PFSK-1 (cell line): ENCODE results near the gene MEF2D.

Source experiments
- FOXP2 ChIP-seq: optimal IDR thresholded peaks from 2 replicates; pipeline ENCODE3; 2011; ENCODE audit warnings: borderline replicate concordance, control low read depth, inconsistent platforms; ENCODE audit not compliant: insufficient read depth; ENCODE audit errors: extremely low read length, extremely low read depth
- POLR2AphosphoS5 ChIP-seq: IDR thresholded peaks from 2 replicates; pipeline ENCODE4 v1.6.1; 2012; ENCODE audit warnings: low read depth, mild to moderate bottlenecking, control low read depth, low read length, moderate library complexity
- SIN3A ChIP-seq: IDR thresholded peaks from 2 replicates; pipeline ENCODE4 v1.6.1; 2012; ENCODE audit warnings: mild to moderate bottlenecking, low read length, moderate library complexity, borderline replicate concordance; ENCODE audit not compliant: insufficient read depth
- TAF1 ChIP-seq: IDR thresholded peaks from 2 replicates; pipeline ENCODE4 v1.6.1; 2012; ENCODE audit warnings: low read length, control low read depth, borderline replicate concordance; ENCODE audit not compliant: insufficient read depth
- TF ChIP-seq, protein P1 (sequence below), 2 experiments: IDR thresholded peaks; 2 replicates each; pipeline versions ENCODE4 v1.6.1 to v1.8.0; 2011 to 2012; ENCODE audit warnings: low read depth in 2 of 2, low read length in 2 of 2, control low read depth in 1 of 2, inconsistent platforms in 1 of 2, mild to moderate bottlenecking in 1 of 2, moderate library complexity in 1 of 2; ENCODE audit not compliant: insufficient read depth in 1 of 2

MEF2D gene

DNA sequence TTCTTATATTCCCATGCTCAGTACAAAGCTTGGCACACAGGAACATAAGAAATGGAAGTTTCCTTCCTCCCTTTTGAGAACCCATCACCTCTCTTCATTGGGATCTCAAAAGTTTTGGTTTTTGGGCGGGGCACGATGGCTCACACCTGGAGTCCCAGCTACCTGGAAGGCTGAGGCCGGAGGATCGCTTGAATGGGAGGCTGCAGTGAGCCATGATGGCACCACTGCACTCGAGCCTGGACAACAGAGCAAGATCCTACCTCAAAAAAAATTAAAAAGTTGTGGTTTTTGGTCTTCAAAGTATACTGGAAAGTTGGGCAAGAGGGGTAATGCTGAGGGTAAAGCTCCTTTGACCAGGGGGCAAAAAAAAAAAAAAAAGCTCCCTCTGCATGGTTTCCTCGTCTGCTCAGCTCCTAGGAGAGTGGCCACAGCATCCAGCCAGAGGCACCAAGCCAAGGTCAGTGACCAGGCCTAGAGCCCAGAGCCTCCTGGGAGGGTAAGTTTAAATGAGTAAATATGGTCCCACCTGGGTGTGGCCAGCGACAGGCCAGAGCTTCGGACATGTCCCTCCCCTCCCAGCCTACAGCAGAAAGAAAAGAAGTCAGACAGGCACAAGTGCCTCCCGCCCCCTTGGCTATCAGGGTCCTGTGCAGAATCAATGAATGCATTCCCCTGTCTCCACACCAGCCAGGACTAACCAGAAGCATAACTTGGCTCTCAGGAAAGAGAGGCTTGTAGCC, 5.0 kb downstream of the MEF2D start:
- TF ChIP-seq, protein P1, sequence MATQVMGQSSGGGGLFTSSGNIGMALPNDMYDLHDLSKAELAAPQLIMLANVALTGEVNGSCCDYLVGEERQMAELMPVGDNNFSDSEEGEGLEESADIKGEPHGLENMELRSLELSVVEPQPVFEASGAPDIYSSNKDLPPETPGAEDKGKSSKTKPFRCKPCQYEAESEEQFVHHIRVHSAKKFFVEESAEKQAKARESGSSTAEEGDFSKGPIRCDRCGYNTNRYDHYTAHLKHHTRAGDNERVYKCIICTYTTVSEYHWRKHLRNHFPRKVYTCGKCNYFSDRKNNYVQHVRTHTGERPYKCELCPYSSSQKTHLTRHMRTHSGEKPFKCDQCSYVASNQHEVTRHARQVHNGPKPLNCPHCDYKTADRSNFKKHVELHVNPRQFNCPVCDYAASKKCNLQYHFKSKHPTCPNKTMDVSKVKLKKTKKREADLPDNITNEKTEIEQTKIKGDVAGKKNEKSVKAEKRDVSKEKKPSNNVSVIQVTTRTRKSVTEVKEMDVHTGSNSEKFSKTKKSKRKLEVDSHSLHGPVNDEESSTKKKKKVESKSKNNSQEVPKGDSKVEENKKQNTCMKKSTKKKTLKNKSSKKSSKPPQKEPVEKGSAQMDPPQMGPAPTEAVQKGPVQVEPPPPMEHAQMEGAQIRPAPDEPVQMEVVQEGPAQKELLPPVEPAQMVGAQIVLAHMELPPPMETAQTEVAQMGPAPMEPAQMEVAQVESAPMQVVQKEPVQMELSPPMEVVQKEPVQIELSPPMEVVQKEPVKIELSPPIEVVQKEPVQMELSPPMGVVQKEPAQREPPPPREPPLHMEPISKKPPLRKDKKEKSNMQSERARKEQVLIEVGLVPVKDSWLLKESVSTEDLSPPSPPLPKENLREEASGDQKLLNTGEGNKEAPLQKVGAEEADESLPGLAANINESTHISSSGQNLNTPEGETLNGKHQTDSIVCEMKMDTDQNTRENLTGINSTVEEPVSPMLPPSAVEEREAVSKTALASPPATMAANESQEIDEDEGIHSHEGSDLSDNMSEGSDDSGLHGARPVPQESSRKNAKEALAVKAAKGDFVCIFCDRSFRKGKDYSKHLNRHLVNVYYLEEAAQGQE (IDR thresholded peaks at IDR 0.05; ENCODE audit: insufficient read depth in 1 of 2, low read depth in 2 of 2, low read length in 2 of 2) = no peak
- TF ChIP-seq FOXP2 = no peak

DNA sequence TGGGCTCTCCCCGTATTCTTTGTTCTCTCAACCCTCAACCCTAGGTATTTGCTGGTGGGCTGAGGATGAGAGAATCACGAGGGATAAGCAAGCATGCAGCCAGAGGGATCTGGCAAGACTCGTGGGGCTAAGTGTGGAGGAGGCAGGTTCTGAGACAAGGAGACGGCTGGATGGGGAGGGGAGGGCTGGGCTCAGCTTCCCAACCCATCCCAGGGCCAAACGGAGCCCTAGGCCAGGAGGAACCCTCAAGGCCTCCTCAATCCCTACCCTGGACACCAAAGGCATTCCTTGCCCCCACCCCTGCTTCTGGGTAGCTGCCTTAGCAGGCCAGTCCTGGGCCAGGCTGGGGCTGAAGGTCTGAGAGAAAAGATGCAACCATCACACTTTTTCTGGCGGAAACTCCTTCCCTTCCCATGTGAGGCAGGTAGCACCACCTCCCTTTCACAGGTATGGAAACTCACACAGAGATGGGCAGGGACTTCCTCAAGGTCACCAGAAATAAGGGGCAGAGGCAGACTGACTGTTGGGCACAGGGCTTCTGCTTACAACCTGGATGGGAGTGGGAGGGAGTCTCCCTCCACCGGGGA, 6.2 kb downstream of the MEF2D start:
- no peak for TF ChIP-seq POLR2AphosphoS5
- TF ChIP-seq, protein P1 (IDR thresholded peaks at IDR 0.05; ENCODE audit: insufficient read depth in 1 of 2, low read depth in 2 of 2, low read length in 2 of 2) = no peak
- no peak for TF ChIP-seq SIN3A
- TF ChIP-seq TAF1 = no peak
- no peak for TF ChIP-seq FOXP2

DNA sequence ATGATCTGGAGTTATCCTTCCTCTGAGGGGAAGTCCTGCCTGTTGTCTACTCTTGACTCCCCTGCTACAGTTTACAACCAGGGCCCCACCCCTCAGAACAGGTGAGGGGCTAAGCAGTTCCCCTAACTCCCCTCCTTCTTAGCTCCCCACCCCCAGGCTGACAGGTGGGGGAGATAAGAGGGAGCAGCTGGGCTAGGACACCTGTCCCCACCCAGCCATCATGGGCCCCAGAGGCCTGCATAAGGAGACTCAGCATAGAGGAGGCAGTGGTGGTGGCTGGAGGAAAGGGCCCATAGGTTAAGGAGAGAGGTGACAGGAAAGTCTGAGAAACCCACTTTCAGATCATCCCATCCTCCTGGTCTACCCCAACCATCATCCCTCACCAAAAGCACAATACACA, 6.8 kb downstream of the MEF2D start:
- TF ChIP-seq POLR2AphosphoS5 (no peak), SIN3A (no peak), FOXP2 (no peak), TAF1 (no peak)
- TF ChIP-seq, protein P1 (IDR thresholded peaks at IDR 0.05; ENCODE audit: insufficient read depth in 1 of 2, low read depth in 2 of 2, low read length in 2 of 2) = no peak

DNA sequence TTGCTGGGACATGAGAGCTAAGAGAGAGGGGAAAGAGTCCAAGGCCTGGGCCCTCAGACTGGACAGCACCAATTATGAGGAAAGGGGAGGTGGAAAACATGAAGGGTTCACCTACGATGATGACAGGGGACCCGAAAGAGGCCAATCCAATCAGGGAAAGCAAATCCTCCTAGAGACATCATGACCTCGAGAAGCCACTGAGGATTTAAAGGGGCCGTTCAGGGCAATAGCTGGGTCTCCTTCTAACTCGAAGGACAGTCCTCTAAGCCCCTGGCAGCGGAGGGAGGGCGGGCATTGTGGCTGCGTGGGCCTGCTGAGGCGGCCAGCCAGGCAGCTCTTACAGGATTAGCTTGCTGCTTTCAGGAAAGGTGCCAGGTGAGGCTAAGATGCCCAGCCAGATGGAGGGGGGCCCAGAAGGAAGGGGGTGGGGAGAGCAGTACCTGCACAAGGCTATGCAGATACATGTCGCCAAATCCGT, 7.4 kb downstream of the MEF2D start:
- TF ChIP-seq TAF1 = no peak
- TF ChIP-seq SIN3A = no peak

DNA sequence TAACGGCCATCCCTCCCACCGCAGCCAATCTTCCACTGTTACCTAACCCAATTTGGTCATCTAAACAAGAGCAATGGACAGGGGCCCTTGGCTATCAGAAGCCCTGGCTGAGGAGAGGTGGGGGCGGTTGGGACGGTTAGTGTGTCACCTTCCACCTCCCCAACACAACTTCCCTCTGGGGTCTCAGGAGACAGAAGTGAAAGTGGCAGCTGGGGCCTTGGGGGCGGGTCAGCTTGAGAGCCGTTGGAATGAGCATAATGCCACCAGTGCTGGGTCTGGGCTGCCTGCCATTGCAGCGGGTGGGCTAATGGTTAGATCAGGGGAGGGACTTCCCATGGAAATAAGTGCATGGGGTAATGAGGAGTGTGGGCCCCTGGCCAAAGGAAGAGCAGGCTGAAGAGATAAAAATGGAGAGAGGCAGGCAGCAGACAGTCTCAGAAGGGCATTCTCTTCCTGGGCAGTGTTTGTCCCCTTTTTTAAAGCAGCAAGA, 7.9 kb downstream of the MEF2D start:
- TF ChIP-seq POLR2AphosphoS5 = no peak
- TF ChIP-seq FOXP2 = no peak
- TF ChIP-seq SIN3A = no peak
- TF ChIP-seq, protein P1 (IDR thresholded peaks at IDR 0.05; ENCODE audit: insufficient read depth in 1 of 2, low read depth in 2 of 2, low read length in 2 of 2) = no peak
- TF ChIP-seq TAF1 = no peak
